ENCODE data around the gene LMF2.
"Not testable (repeated sequence)": the region's sequence is repeated elsewhere in the genome, so short reads cannot be mapped to it uniquely, and the experiment has no call there.

- TF ChIP-seq CTCF (conservative IDR thresholded peaks at IDR 0.05); EZH2 (IDR thresholded peaks at IDR 0.05; ENCODE audit: low read depth): not testable (repeated sequence)
Measured at GRCh38 chr22:50520184-50520583, 12.7 kb upstream of the LMF2 start.
